Choroid plexus epithelial cell (primary cell): ENCODE data around the gene PPM1H.

Source experiments
- DNase-seq: peaks from one replicate; pipeline ENCODE4 v3.0.0-alpha.2; 2010; ENCODE audit warnings: low read depth
- H3K4me3 ChIP-seq: 2 replicates; pipeline ENCODE4 v1.5.1; 2011; ENCODE audit warnings: low read depth, mild to moderate bottlenecking, control low read depth, low read length, moderate library complexity
- TF ChIP-seq, protein P1 (sequence below): conservative IDR thresholded peaks from 2 replicates; pipeline ENCODE4 v1.5.1; 2011; ENCODE audit warnings: low read depth, mild to moderate bottlenecking, control low read depth, inconsistent platforms, low read length, moderate library complexity

Gene PPM1H

GRCh38 chr12:62960324-62960723 lies 25.4 kb upstream of the PPM1H start:
- TF ChIP-seq, protein P1, sequence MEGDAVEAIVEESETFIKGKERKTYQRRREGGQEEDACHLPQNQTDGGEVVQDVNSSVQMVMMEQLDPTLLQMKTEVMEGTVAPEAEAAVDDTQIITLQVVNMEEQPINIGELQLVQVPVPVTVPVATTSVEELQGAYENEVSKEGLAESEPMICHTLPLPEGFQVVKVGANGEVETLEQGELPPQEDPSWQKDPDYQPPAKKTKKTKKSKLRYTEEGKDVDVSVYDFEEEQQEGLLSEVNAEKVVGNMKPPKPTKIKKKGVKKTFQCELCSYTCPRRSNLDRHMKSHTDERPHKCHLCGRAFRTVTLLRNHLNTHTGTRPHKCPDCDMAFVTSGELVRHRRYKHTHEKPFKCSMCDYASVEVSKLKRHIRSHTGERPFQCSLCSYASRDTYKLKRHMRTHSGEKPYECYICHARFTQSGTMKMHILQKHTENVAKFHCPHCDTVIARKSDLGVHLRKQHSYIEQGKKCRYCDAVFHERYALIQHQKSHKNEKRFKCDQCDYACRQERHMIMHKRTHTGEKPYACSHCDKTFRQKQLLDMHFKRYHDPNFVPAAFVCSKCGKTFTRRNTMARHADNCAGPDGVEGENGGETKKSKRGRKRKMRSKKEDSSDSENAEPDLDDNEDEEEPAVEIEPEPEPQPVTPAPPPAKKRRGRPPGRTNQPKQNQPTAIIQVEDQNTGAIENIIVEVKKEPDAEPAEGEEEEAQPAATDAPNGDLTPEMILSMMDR: no peak
- no peak for DNase-seq
- no peak overlapping the region for H3K4me3 ChIP-seq

DNA sequence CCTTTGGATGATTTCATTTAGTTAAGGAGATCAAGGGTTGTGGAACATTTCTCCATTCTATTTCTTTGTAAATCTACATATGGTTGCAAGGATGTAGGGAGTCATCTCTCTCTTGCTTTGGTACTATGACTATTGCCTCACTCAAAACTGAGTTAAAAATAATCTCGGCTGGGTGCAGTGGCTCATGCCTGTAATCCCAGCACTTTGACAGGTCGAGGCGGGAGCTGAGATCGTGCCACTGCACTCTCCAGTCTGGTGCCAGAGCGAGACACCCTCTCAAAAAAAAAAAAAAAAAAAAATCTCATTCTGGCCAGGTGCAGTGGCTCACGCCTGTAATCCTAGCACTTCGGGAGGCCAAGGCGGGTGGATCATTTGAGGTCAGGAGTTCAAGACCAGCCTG lies 24.8 kb upstream of the PPM1H start:
- no peak for DNase-seq
- TF ChIP-seq, protein P1: no peak
- H3K4me3 ChIP-seq: no peak overlapping the region

DNA sequence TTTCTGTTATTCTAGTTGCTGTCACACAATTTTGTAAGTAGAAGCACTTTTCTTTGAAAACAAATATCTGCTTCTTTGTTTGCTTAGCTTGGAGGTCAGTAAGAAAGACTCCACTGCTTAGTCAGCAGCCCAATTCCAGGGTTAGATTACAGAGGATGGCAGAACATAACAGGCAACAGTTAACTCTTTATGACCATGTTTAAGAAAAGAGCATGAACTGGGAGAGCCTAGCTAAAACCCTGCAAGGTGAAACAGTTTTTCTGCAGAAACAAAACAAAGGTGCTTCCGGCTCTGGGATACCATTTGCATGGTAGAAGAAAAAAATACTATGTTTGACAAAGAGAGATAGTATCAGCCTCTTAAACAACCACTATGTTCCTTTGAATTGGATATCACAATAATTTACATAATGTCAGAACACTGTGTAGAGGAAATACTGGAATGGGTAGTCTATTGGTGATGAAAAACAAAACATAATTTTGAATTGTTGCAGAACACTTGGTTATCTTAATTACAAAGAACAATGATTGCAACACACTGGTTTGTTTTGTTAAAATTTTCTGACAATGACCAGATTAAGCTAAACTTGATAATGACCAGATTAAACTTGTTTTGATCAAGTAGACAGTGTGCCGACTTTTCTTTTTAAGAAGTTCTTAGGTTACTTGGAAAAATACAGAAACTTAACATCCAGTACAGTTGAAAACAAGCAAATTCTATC lies 22.4 kb upstream of the PPM1H start:
- no peak overlapping the region for H3K4me3 ChIP-seq
- TF ChIP-seq, protein P1: no peak
- peak; percentile 82 for DNase-seq

- no peak for DNase-seq
- TF ChIP-seq, protein P1: no peak
- no peak overlapping the region for H3K4me3 ChIP-seq
Observed at GRCh38 chr12:62955678-62956077, 20.7 kb upstream of the PPM1H start.

- DNase-seq: no peak
- no peak overlapping the region for H3K4me3 ChIP-seq
- TF ChIP-seq, protein P1: no peak
Observed at GRCh38 chr12:62950317-62950716, 15.4 kb upstream of the PPM1H start.

DNA sequence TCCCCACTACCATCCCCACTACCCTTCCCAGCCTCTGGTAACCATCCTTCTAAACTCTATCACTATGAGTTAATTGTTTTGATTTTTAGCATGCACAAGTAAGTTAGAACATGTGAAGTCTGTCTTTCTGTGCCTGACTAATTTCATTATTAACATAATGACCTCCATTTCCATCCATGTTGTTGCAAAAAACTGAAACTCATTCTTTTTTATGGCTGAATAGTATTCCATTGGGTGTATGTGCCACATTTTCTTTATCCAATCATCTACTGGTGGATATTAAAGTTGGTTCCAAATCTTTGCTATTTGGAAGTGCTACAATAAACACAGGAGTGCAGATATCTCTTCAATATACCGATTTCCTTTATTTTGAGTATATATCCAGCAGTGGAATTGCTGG lies 13.2 kb upstream of the PPM1H start:
- DNase-seq: no peak
- TF ChIP-seq, protein P1: no peak
- no peak overlapping the region for H3K4me3 ChIP-seq

DNA sequence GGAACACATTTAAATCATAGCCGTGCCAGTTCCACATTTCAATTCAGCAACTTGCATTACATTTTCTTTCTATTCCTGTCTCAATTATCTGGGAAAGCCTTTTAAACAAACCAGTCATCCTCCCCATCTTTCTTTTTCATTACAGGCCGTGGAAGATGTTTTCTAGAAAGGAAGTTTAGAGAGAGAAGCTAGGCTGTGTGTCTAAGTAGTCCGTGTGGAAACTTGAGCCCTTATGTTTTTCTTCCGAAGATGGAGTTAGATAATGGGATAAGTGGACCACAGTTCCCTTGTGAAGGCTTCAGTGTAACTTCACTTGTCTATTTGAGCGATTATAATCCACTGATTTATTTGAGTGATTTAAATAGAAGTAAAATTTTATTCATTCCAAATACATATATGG lies 12.4 kb upstream of the PPM1H start:
- TF ChIP-seq, protein P1: no peak
- no peak for DNase-seq
- no peak overlapping the region for H3K4me3 ChIP-seq
